ENCODE data around the gene YARS2. TPM values are rescaled to one million over a fixed set of nuclear protein-coding genes. Genes with fewer than 3 reads are reported as not detected.

Gene YARS2
- total and polyA plus RNA-seq, 2 of the 13 experiments (the other 11 are each of a cell fraction or from before 2014, with no cell fraction given) = 17.9 to 39.6 TPM

- CTCF ChIA-PET (ENCODE audit: low intra/inter-chr PET ratio, low total read pairs) = no interaction called here
- H3K9me3 ChIP-seq (ENCODE audit: low read length) = no peaks in the 10 kb centered on the region
- H3K9ac ChIP-seq (ENCODE audit: insufficient read depth, low read depth, low read length) = no peak overlapping the region
- no TSS peak for BruUV-seq (replicated peaks)
- H3K4me3 ChIP-seq (replicated peaks in 1 of 3; ENCODE audit: insufficient read depth in 1 of 3, low read depth in 2 of 3, low read length in 3 of 3) = no peak overlapping the region
- POLR2A ChIA-PET = no interaction called here
- H3K4me2 ChIP-seq (ENCODE audit: low read depth, low read length) = no peak overlapping the region
- H3K36me3 ChIP-seq (replicated peaks in 1 of 2; ENCODE audit: control insufficient read depth in 1 of 2, insufficient read depth in 2 of 2, low read length in 2 of 2) = peaks cover 14 to 34% of the 10 kb centered on the region in 2 experiments
- intact Hi-C loops (cut with micrococcal nuclease; ENCODE audit: unreplicated experiment) = no loop called here
- no peak overlapping the region for H2AFZ ChIP-seq (ENCODE audit: low read length)
- no peaks in the 10 kb centered on the region for H3K27me3 ChIP-seq (ENCODE audit: control insufficient read depth in 1 of 2, insufficient read depth in 2 of 2, low read length in 2 of 2)
- no peaks in the 10 kb centered on the region for H4K20me1 ChIP-seq (ENCODE audit: insufficient read depth, low read length)
- H3K27ac ChIP-seq (ENCODE audit: extremely low read length, insufficient read depth, low read length) = no peak overlapping the region
- TF ChIP-seq EZH2 (conservative IDR thresholded peaks at IDR 0.05; ENCODE audit: low read depth, low read length) = no peak
- TF ChIP-seq ZNF562 (CRISPR knock-in tag; IDR thresholded peaks at IDR 0.05; ENCODE audit: borderline replicate concordance) = no peak
- no peak for TF ChIP-seq ZNF776 (CRISPR knock-in tag; IDR thresholded peaks at IDR 0.05)
- DNase-seq (ENCODE audit: low spot score) (no peak), FAIRE-seq (no peak), ATAC-seq (no peak)
- no peaks in the 10 kb centered on the region for H3K4me1 ChIP-seq (ENCODE audit: insufficient read depth, low read length)
- no peaks in the 10 kb centered on the region for H3K79me2 ChIP-seq (ENCODE audit: insufficient read depth, low read length)
- 90% methylated on average over 4 of the region's 4 CpGs for WGBS (ENCODE audit: low lambda C conversion rate)
- in situ Hi-C loops (cut with HindIII; ENCODE audit: extremely low pct_ligation_motif_present, low pct_unique_long_range_greater_than_20kb) = no loop called here
These were observed 38.6 kb upstream of the YARS2 start for GRCh38 chr12:32794281-32794680.

GRCh38 chr12:32789916-32790315, 34.2 kb upstream of the YARS2 start:
- no peak for DNase-seq (ENCODE audit: low spot score)
- intact Hi-C loops (cut with micrococcal nuclease; ENCODE audit: unreplicated experiment) = no loop called here
- 78% methylated on average over 2 of the region's 2 CpGs for WGBS (ENCODE audit: low lambda C conversion rate)
- CTCF ChIA-PET (ENCODE audit: low intra/inter-chr PET ratio, low total read pairs) = no interaction called here
- POLR2A ChIA-PET = no interaction called here
- no peaks in the 10 kb centered on the region for H3K27me3 ChIP-seq (ENCODE audit: control insufficient read depth in 1 of 2, insufficient read depth in 2 of 2, low read length in 2 of 2)
- H4K20me1 ChIP-seq (ENCODE audit: insufficient read depth, low read length) = no peaks in the 10 kb centered on the region
- no peak overlapping the region for H3K9ac ChIP-seq (ENCODE audit: insufficient read depth, low read depth, low read length)
- no peak overlapping the region for H3K27ac ChIP-seq (ENCODE audit: extremely low read length, insufficient read depth, low read length)
- no TSS peak for BruUV-seq (replicated peaks)
- no peaks in the 10 kb centered on the region for H3K4me1 ChIP-seq (ENCODE audit: insufficient read depth, low read length)
- no peak for FAIRE-seq
- H2AFZ ChIP-seq (ENCODE audit: low read length) = no peak overlapping the region
- peaks cover 8 to 25% of the 10 kb centered on the region in 2 experiments for H3K36me3 ChIP-seq (replicated peaks in 1 of 2; ENCODE audit: control insufficient read depth in 1 of 2, insufficient read depth in 2 of 2, low read length in 2 of 2)
- H3K4me2 ChIP-seq (ENCODE audit: low read depth, low read length) = no peak overlapping the region
- no peaks in the 10 kb centered on the region for H3K9me3 ChIP-seq (ENCODE audit: low read length)
- no peak overlapping the region for H3K4me3 ChIP-seq (replicated peaks in 1 of 3; ENCODE audit: insufficient read depth in 1 of 3, low read depth in 2 of 3, low read length in 3 of 3)
- in situ Hi-C loops (cut with HindIII; ENCODE audit: extremely low pct_ligation_motif_present, low pct_unique_long_range_greater_than_20kb) = no loop called here
- TF ChIP-seq SIN3A (IDR thresholded peaks at IDR 0.05; ENCODE audit: borderline replicate concordance, low read depth, low read length) (no peak), SRY (CRISPR knock-in tag; IDR thresholded peaks at IDR 0.05) (no peak), ZFP62 (CRISPR knock-in tag; IDR thresholded peaks at IDR 0.05) (no peak), ERF (CRISPR knock-in tag; IDR thresholded peaks at IDR 0.05) (no peak), ZNF256 (CRISPR knock-in tag; conservative IDR thresholded peaks at IDR 0.05) (no peak)
- no peak for ATAC-seq
- H3K79me2 ChIP-seq (ENCODE audit: insufficient read depth, low read length) = no peaks in the 10 kb centered on the region

Measured in HepG2 (cell line).